ENCODE data around the gene ATP13A5.

ATP13A5 gene

DNA sequence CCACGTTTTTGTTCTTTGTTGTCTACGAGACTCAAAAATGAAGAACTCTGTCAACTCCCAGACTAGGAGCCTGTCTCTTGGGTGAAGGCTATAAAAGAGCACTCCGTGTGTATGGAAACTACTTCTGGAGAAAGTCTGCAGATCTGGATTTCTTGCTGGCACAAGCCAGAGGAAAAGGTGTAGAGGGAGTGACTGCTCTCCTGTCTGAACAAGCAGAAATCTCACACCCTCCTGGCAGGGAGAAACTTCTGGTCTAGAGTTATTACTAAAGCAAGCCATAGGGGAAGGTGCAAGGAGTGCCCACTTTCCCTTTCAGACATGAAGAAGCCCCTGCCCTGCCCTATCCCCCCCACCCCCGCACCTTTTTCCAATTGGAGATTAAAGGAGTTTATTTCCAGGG lies 128.1 kb downstream of the ATP13A5 start:
- DNase-seq = no peak

DNA sequence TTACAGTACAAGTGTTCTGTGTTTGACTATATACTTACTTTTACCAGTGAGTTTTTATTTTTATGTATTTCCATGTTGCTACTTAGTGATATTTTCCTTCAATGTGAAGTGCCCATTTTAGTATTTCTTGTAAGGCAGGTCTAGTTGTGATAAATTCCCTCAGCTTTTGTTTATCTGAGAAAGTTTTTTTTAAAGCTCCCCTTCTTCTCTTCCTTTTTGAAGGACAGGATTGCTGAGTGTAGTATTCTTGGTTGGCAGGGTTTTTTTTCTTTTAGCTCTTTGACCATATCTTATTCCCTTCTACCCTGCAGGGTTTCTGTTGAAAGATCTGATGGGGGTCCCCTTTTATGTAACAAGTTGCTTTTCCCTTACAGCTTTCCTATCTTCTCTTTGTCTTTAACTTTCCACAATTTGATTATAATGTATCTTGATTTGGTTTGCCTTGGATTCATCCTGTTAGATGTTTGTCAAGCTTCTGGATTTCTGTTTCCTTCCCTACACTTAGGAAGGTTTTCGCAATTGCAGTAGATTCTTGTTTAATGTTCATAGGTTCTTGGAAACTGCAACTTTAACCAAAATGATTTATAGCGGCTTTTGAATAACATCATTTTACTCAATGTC lies 129.6 kb downstream of the ATP13A5 start:
- no peak for DNase-seq

DNA sequence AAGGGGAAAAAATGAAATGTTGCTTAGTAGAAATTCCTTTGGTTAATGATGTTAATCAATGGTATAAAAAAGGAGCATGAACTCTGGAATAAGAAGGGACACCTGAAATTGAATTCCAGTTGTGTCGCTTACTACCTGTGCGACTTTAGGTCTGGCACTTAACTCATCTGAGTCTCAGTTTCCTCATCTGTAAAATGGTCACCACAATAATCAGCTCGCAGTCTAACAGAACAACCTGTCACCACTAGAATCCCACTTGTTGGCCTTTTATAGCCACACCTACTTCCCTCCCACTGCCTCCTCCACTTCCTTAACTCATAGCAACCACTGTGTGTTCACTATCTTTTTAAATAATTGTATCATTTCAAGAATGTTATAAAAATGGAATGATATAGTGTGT lies 135.0 kb downstream of the ATP13A5 start:
- DNase-seq = no peak

DNA sequence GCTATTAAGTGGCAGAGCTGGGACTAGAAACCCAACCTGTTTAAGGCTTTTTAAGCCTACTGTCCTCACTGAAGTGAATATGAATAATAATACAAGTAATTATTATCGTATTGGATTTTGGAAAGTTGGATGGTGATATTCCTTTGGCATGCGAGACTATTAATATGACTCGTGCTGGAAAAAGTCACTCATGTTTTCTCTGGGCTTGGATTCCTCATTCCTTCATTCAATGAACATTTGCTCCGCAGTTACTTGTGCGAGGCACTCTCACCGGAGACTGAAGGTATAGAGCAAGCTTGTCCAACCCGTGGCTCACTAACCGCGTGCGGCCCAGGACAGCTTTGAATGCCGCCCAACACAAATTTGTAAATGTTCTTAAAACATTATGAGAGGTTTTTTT lies 136.8 kb downstream of the ATP13A5 start:
- no peak for DNase-seq

DNA sequence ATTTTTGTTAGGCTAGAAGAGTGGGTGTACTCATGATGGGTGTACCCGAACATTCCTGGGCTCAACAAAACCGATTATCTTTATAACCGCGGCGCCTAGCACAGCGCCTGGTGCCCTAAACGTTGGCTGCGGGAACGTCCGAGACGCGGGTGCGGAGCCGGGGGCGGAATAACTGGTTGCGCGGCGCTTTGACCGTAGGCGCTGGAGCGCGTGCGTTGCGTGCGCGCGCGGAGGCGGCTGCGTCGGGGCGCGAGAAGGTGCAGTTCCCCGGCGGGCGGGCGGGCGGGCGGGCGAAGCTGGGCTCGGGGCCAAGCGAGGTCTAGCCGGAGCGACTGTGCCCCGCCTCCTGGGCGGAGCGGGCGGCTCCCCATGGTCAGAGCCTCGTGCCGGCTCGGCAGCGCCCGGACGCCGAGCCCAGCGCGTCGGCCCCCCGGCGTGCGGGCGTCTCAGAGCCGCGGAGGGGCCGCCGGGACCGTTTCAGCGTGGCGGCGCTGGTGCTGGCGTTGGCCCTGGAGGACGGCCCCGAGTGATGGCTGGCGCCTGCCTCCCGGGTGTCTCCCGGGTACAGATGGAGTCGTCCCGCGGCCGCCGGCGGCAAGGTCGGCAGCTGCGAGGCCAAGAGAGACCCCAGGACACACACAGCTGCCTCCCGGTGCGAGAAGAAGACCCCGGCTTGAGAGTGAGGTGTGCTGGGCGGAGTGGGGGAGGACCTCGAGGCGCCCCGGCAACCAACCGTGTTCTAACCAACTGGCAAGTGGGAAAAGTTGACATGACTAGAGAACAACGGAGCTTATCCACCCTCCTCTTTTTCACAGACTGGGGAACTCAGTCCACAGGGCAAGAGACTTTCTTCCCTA lies 137.5 kb downstream of the ATP13A5 start, which contains the start of gene PLAAT1:
Gene PLAAT1 (plus strand): TSS at position 373 of the 857 bp plus-strand sequence. CDS start 14,429 bp downstream, outside the sequence.
- peak; percentile 70 to 81 for DNase-seq

DNA sequence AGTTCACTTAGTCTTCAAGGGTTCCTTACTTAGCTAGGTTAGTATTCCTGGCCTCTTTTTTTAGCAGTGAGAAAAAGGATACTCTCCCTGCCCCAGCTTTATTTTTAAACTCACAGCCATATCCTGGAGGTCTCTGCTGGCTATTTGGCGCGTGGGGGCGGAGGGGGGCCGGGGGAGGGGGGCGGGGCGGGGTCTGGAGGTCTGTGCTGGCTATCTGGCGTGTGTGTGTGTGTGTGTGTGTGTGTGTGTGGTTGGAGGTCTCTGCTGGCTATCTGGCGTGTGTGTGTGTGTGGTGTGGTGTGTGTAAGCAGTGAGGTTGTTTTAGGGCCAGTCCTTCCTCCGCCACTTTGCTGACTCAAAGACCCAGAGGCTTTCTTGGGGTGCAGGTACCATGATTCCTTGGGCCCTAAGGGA lies 138.1 kb downstream of the ATP13A5 start:
- no peak for DNase-seq

DNA sequence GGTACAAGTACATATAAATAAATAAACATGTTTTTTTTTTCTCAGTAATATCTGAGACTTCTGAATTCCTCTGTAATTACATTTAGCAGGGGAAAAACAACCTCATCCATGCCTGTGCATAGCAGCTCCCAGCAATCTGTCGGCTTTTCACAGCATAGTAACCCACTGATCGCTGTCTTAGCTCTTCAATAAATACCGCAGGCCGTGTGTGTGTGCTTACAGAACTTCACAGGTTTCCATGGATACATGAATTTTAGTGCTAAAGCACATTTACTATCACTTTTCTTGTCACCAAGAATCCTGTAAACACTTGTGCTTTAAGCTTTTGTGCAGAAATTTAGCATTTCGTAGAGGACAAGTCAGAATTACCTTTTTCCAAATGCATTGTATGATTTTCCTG lies 141.5 kb downstream of the ATP13A5 start:
- DNase-seq = no peak

DNA sequence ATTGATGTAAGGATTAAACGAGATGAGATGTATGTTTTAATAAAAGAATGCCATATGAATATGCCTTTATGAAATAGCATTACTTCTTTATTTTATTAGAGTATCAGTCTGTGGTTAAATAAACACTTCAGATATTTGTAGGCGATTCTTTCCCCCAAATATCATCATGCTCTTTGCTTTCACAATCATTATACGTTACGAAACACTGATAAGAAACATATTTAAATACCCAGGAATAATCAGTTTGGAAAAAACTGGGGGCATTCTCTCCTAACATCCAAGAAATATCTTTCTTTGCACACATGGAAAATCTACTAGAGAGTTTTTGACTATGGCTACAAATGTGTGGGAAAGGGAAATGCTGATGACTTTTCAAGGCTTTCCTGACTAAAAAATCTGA lies 142.0 kb downstream of the ATP13A5 start:
- no peak for DNase-seq

DNA sequence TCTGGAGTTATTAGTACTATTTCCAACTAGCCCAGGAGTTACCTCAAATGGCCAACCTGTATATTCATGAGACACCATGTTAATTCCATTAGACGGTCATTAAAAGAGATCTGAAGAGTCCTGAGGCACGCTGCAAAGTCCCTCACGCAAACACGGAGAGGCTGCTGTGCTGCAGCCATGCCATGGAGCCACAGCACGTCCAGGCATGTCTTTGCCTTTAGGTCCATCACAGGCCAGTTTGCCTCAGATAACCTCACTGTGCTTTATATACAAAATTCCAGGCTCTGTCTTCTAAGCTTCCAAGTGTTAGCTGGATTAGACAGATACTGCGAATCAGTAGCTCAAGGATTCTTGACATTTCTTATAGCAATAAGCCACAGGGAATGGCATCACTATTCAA lies 147.4 kb downstream of the ATP13A5 start:
- no peak for DNase-seq

DNA sequence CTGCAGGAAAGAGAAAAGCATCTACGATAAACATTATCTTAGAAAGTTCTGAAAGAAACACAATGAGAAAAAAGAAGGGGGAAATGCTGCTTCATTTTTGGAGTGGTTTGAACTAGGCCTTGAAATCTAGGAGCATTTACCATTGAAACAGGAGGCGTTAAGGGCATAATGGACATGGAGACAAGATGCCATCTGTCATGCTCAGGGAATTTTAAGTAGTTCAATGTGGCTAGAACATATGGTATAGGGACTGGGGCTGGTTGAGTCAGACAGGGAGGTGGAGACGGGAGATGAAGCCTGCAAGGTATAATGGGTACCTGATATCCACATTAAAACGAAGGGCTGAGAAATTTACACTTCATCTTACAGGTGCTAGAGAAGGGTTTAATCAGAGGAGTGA lies 147.9 kb downstream of the ATP13A5 start:
- DNase-seq = peak; percentile 57 to 66

DNA sequence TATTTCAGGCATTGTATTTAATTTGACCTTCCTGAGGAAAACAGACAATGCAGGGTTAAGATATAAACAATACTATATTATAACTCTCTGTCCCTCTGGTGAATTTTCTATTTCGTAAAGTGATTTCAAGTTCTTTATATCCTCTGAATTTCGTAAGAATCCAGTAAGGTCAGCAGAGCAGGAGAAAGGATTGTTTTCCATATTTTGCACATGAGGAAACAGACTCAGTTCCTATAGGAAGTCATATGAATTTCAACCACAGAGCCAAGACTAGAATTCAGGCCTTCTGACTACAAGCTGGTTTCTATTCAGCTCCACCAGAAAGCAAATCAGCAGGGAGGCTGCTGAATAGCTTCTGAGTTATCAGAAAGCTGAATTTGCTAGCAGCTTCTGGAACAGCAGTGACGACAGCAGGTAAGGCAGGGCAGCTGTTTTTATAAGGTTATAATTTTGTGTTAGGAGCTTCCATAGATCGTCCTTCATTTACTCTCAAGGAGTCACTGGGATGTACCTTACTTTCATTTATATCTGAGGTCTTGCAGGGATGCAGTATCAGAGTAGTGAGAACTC lies 148.6 kb downstream of the ATP13A5 start:
- DNase-seq = peak in 1 of 2 experiments; percentile 13

DNA sequence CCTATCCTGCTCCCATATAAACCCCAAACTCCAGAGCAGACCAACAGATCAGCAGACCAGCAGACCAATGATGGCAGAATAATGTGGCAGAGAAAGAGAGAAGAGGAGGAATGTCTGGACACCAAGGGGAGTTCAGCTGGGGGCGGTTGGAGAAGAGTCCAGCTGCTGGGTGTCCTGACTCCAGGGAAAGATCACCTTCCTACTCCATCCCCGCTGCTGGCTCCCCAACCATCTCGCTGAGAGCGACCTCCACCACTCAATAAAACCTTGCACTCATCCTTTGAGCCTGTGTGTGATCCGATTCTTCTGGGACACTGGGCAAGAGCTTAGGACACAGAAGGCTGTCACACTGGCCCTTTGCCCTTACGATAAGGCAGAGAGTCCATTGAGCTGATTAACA lies 150.3 kb downstream of the ATP13A5 start:
- DNase-seq = no peak

DNA sequence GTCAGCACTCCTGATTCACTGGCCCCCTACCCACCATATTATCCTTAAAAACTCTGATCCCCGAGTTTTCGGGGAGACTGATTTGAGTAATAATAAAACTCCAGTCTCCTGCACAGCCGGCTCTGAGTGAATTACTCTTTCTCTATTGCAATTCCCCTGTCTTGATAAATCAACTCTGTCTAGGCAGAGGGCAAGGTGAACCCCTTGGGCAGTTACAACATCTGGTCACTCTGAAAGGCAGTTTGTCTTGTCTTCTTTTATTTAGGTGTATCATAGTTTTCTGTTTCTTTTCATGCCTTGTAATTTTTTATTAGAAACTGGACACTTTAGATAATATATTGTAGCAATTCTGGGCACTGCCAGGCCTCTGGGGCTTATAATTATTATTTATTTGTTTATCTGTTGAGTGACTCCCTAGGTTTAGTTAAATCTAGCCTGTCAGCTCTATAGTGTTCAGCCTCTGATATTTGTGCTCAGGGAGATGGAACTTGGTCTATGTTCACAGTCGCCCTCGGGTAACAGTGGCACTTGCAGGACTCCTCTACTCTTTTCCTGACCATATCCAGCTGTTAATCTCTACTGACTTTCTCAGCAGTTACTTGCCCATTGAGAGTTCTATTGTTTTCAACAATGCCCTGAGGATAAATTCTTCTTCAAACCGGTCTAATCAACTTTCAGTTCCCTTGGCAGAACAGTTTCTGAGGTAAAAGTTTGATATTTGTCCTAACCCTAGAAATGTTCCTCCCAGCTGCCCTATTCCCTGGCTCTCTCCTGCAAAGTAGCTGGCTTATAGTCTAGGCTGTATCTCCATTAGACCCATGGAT lies 153.0 kb downstream of the ATP13A5 start:
- no peak for DNase-seq

All from NCI-H187 (cell line).